HFFc6 (cell line): ENCODE results near the gene COQ8A. TPM values are rescaled to one million over a fixed set of nuclear protein-coding genes. Genes with fewer than 3 reads are reported as not detected.

Source experiments
- DNase-seq: peaks from one replicate; pipeline ENCODE4 v3.0.0-alpha.2; 2018
- H3K27ac Mint-ChIP-seq: 2 replicates; pipeline ENCODE4 v1.8.0; 2020; ENCODE audit warnings: mild to moderate bottlenecking, mixed read lengths
- H3K27me3 Mint-ChIP-seq: 2 replicates; pipeline ENCODE4 v1.8.0; 2021; ENCODE audit warnings: mild to moderate bottlenecking, moderate library complexity, mixed read lengths; ENCODE audit not compliant: insufficient read depth
- H3K36me3 Mint-ChIP-seq: 2 replicates; pipeline ENCODE4 v1.8.0; 2021; ENCODE audit warnings: low read depth, mixed read lengths
- H3K4me1 Mint-ChIP-seq: 2 replicates; pipeline ENCODE4 v1.8.0; 2020; ENCODE audit warnings: low read depth, mixed read lengths
- H3K4me3 Mint-ChIP-seq: 2 replicates; pipeline ENCODE4 v1.8.0; 2020; ENCODE audit warnings: mild to moderate bottlenecking, moderate library complexity, mixed read lengths
- H3K9me3 Mint-ChIP-seq: 2 replicates; pipeline ENCODE4 v1.8.0; 2020; ENCODE audit warnings: mild to moderate bottlenecking, mixed read lengths
- CTCF ChIP-seq: fragments of 200-600 bp; sonication (generic); IDR thresholded peaks from 2 replicates; pipeline ENCODE4 v1.5.0; 2021; ENCODE audit warnings: antibody characterized with exemption, mild to moderate bottlenecking
- total RNA-seq, 6 experiments: library from RNA; stranded (reverse); fragmentation: NEBNext Ultra II Directional; extraction: Animal tissue kit (Norgen Biotek cat#: 25700); gene quantifications; 2 replicates in 1 of 6; 3 replicates in 5 of 6; pipeline ENCODE4 v1.2.3, GENCODE V29; 2021

Gene COQ8A
- total RNA-seq, 6 experiments from 2014 or later, result 4.1 to 8.1 (median 4.9) TPM

- H3K27me3 Mint-ChIP-seq, result peaks cover 2% of the 10 kb centered on the region; the same call in 1 of the 2 replicates
- H3K9me3 Mint-ChIP-seq, result no peaks in the 10 kb centered on the region
- no peak overlapping the region for H3K27ac Mint-ChIP-seq
- TF ChIP-seq CTCF, result no peak
- DNase-seq, result no peak
- H3K4me3 Mint-ChIP-seq, result no peak overlapping the region
- peaks cover 12% of the 10 kb centered on the region for H3K4me1 Mint-ChIP-seq
- no peaks in the 10 kb centered on the region for H3K36me3 Mint-ChIP-seq
Measured at GRCh38 chr1:226978432-226979114, 38.5 kb downstream of the COQ8A start.

DNA sequence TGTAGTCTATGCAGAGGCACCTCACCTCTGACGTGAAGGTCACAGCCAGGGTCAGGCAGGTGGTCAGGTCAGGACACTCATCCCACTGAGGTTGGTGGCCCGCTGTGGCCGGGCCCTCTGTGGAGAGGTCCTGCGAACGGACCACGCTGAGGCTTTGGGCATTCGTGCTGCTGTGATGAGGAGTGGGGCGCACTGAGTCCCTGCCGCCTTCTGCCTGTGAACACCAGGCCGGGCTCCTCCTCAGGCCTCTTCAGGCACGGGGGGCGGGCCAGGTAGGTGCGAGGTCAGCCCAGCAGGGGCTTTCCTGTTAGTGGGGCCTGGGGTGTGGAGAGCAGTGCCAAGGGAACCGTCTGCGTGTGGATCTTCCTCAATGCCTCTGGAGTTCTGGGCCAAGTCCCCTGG, 39.0 kb downstream of the COQ8A start:
- no peak for DNase-seq
- no peak for TF ChIP-seq CTCF
- Mint-ChIP-seq H3K27ac (no peak overlapping the region), H3K9me3 (no peaks in the 10 kb centered on the region), H3K4me3 (no peak overlapping the region), H3K36me3 (no peaks in the 10 kb centered on the region), H3K27me3 (0 out of 2 replicates have a peak, but pooled peaks cover 2% of the 10 kb centered on the region), H3K4me1 (peaks cover 6% of the 10 kb centered on the region)

- Mint-ChIP-seq H3K9me3 (no peaks in the 10 kb centered on the region), H3K27me3 (peaks cover 4% of the 10 kb centered on the region; the same call in 1 of the 2 replicates), H3K4me1 (peaks cover 1% of the 10 kb centered on the region; the same call in 1 of the 2 replicates), H3K27ac (no peak overlapping the region), H3K36me3 (no peaks in the 10 kb centered on the region), H3K4me3 (no peak overlapping the region)
- DNase-seq, result no peak
- no peak for TF ChIP-seq CTCF
Measured at GRCh38 chr1:226979517-226980121, 39.5 kb downstream of the COQ8A start.

GRCh38 chr1:226980122-226980560, 40.0 kb downstream of the COQ8A start:
- no peak overlapping the region for H3K27ac Mint-ChIP-seq

More at GRCh38 chr1:226980122-226980560, 40.0 kb downstream of the COQ8A start:
- Mint-ChIP-seq H3K27me3 (peaks cover 4% of the 10 kb centered on the region; the same call in 1 of the 2 replicates), H3K9me3 (no peaks in the 10 kb centered on the region), H3K4me3 (no peak overlapping the region), H3K36me3 (no peaks in the 10 kb centered on the region), H3K4me1 (no peaks in the 10 kb centered on the region)
- no peak for TF ChIP-seq CTCF
- no peak for DNase-seq
